A549 (cell line): ENCODE results near the gene TENT4A. TPM values are rescaled to one million over a fixed set of nuclear protein-coding genes. Genes with fewer than 3 reads are reported as not detected.

Experiments used
- ATAC-seq, 2 experiments: fragments of 200-7000 bp in 1 of 2; fragments of >200 bp in 1 of 2; cut with Nextera tagmentation in 1 of 2; cut with Tn5 transposase in 1 of 2; 3 replicates each; pipeline versions ENCODE4 v1.8.0 to v1.9.1; 2018 to 2020; ENCODE audit warnings: mild to moderate bottlenecking in 1 of 2, moderate library complexity in 1 of 2
- CTCF ChIA-PET: fragments of 300-600 bp; sonication (Branson Sonifier 250); formaldehyde crosslinking; extraction: SDS; loops from one replicate; lab custom pipeline; 2021; ENCODE audit warnings: antibody characterized with exemption, inconsistent platforms; lab: Yijun Ruan, JAX
- POLR2A ChIA-PET: fragments of 350-600 bp; formaldehyde crosslinking; extraction: SDS; loops from one replicate; lab custom pipeline; 2021; ENCODE audit warnings: antibody characterized with exemption, inconsistent platforms; lab: Yijun Ruan, JAX
- DNase-seq, 2 experiments: peaks; one replicate each; pipeline versions ENCODE4 v3.0.0 to v3.0.0-alpha.2; 2011 to 2016; ENCODE audit warnings: low read depth in 1 of 2, low spot score in 1 of 2
- FAIRE-seq: peaks from 2 replicates; lab custom pipeline; 2011; peaks lifted over from hg19 to GRCh38; lab: Jason Lieb, UNC
- H3K27ac ChIP-seq, 2 experiments: fragments of >200 bp; sonication (Bioruptor Twin); formaldehyde crosslinking; 3 replicates each; pipeline ENCODE4 v1.5.1; 2016 to 2017
- H3K4me1 ChIP-seq: fragments of >200 bp; sonication (Bioruptor Twin); formaldehyde crosslinking; 3 replicates; pipeline ENCODE4 v1.6.1; 2016
- H3K4me2 ChIP-seq: fragments of >200 bp; sonication (Bioruptor Twin); formaldehyde crosslinking; 3 replicates; pipeline ENCODE4 v1.6.1; 2016
- H3K4me3 ChIP-seq: fragments of >200 bp; sonication (Bioruptor Twin); formaldehyde crosslinking; 3 replicates; pipeline ENCODE4 v1.5.1; 2016
- H3K9me3 ChIP-seq: fragments of >200 bp; sonication (Bioruptor Twin); formaldehyde crosslinking; 3 replicates; pipeline ENCODE4 v1.6.1; 2016
- CBX2 ChIP-seq: fragments of 200-600 bp; sonication (generic); IDR thresholded peaks from 2 replicates; pipeline ENCODE4 v1.6.1; 2016; ENCODE audit warnings: low read depth, mild to moderate bottlenecking, borderline replicate concordance
- CEBPB ChIP-seq, 2 experiments: fragments of >200 bp in 1 of 2; sonication (Bioruptor Twin) in 1 of 2; formaldehyde crosslinking in 1 of 2; IDR thresholded peaks; 2 replicates each; pipeline ENCODE4 v1.6.1; 2012 to 2016
- E2F6 ChIP-seq: IDR thresholded peaks from 2 replicates; pipeline ENCODE4 v1.6.1; 2012; ENCODE audit warnings: low read depth, borderline replicate concordance
- ELK1 ChIP-seq: fragments of 150-350 bp; IDR thresholded peaks from 2 replicates; pipeline ENCODE4 v1.6.1; 2014; ENCODE audit warnings: low read depth, mild to moderate bottlenecking, low read length
- FOSB ChIP-seq: fragments of 250-450 bp; sonication (Bioruptor Pico); IDR thresholded peaks from 2 replicates; pipeline ENCODE4 v1.5.0; 2020; ENCODE audit warnings: mild to moderate bottlenecking, moderate library complexity
- GATA3 ChIP-seq: IDR thresholded peaks from 2 replicates; pipeline ENCODE4 v1.6.1; 2012; ENCODE audit warnings: borderline replicate concordance
- HEYL ChIP-seq: fragments of 250-450 bp; sonication (Bioruptor Pico); IDR thresholded peaks from 2 replicates; pipeline ENCODE4 v1.8.0; 2021; ENCODE audit warnings: mild to moderate bottlenecking, moderate library complexity
- HMGXB4 ChIP-seq: fragments of 250-450 bp; sonication (Bioruptor Pico); IDR thresholded peaks from 2 replicates; pipeline ENCODE4 v1.5.0; 2021; ENCODE audit warnings: mild to moderate bottlenecking, moderate library complexity, borderline replicate concordance
- HOXB5 ChIP-seq: fragments of 250-450 bp; sonication (Bioruptor Pico); IDR thresholded peaks from 2 replicates; pipeline ENCODE4 v1.5.0; 2020; ENCODE audit warnings: mild to moderate bottlenecking, moderate library complexity
- JUN ChIP-seq, 2 experiments: fragments of >200 bp; sonication (Bioruptor Twin); formaldehyde crosslinking; IDR thresholded peaks; 2 replicates in 1 of 2; 3 replicates in 1 of 2; pipeline ENCODE4 v1.6.1; 2016 to 2017
- MAFK ChIP-seq: fragments of 450-650 bp; IDR thresholded peaks from 2 replicates; pipeline ENCODE4 v1.6.1; 2014; ENCODE audit not compliant: partially characterized antibody
- MAZ ChIP-seq: fragments of 150-350 bp; IDR thresholded peaks from 2 replicates; pipeline ENCODE4 v1.6.1; 2014; ENCODE audit warnings: antibody characterized with exemption, low read depth, low read length, borderline replicate concordance
- MYC ChIP-seq: IDR thresholded peaks from 2 replicates; pipeline ENCODE4 v1.6.1; 2012; ENCODE audit warnings: mild to moderate bottlenecking, inconsistent platforms, low read length, improper control_type of control experiment, borderline replicate concordance
- NFE2L2 ChIP-seq: fragments of 150-350 bp; conservative IDR thresholded peaks from 2 replicates; pipeline ENCODE4 v1.6.1; 2014; ENCODE audit warnings: low read length
- NPAS2 ChIP-seq: fragments of 250-450 bp; sonication (Bioruptor Pico); IDR thresholded peaks from 2 replicates; pipeline ENCODE4 v1.8.0; 2022; ENCODE audit warnings: mild to moderate bottlenecking, moderate library complexity, borderline replicate concordance
- PHF8 ChIP-seq: fragments of 200-600 bp; sonication (generic); IDR thresholded peaks from 2 replicates; pipeline ENCODE4 v1.6.1; 2016; ENCODE audit warnings: low read depth, mild to moderate bottlenecking, antibody characterized with exemption, moderate library complexity, borderline replicate concordance
- POLR2AphosphoS2 ChIP-seq: conservative IDR thresholded peaks from 2 replicates; pipeline ENCODE4 v1.6.1; 2012; ENCODE audit warnings: low read length, improper control_type of control experiment, inconsistent platforms
- RCOR1 ChIP-seq: fragments of 150-350 bp; IDR thresholded peaks from 2 replicates; pipeline ENCODE4 v1.6.1; 2014; ENCODE audit warnings: antibody characterized with exemption, low read length, low read depth
- SREBF2 ChIP-seq: fragments of 450-650 bp; IDR thresholded peaks from 2 replicates; pipeline ENCODE4 v1.6.1; 2014; ENCODE audit warnings: mild to moderate bottlenecking, moderate library complexity
- USF2 ChIP-seq: fragments of 450-650 bp; IDR thresholded peaks from 2 replicates; pipeline ENCODE4 v1.6.1; 2014; ENCODE audit warnings: antibody characterized with exemption
- ZSCAN20 ChIP-seq: fragments of 250-450 bp; sonication (Bioruptor Pico); IDR thresholded peaks from 2 replicates; pipeline ENCODE4 v1.8.0; 2022; ENCODE audit warnings: mild to moderate bottlenecking, moderate library complexity
- WGBS: methylation state at CpG from one replicate; pipeline ENCODE4 v1.1.6; 2017; ENCODE audit errors: missing lambda C conversion rate; 5-methylcytosine and 5-hydroxymethylcytosine counted together
- polyA plus RNA-seq, 4 experiments: library from polyadenylated mRNA; depleted of rRNA in 3 of 4; stranded (reverse); fragments of >200 nt; fragmentation: RNase III in 1 of 4; extraction: RNeasy Plus Mini Kit Qiagen cat#74134 plus additional on column Dnase treatment in 1 of 4; gene quantifications; 2 replicates in 3 of 4; 3 replicates in 1 of 4; pipeline ENCODE4 v1.2.3, GENCODE V29; 2011 to 2017

TENT4A gene
- polyA plus RNA-seq, 2 of the 4 experiments (the other 2 are of a cell fraction): 7.2 to 15.2 TPM

- no peak overlapping the region for H3K4me3 ChIP-seq
- WGBS: 49% methylated on average over 10 of the region's 10 CpGs
- ATAC-seq: no peak
- CTCF ChIA-PET: no interaction called here
- DNase-seq: no peak
- no peak for FAIRE-seq
- no peak for TF ChIP-seq NFE2L2
- TF ChIP-seq MAFK: no peak
- TF ChIP-seq HEYL (CRISPR knock-in tag): no peak
- TF ChIP-seq HMGXB4 (CRISPR knock-in tag): no peak
- TF ChIP-seq MAZ: no peak
- TF ChIP-seq POLR2AphosphoS2: no peak
- TF ChIP-seq HOXB5 (CRISPR knock-in tag): no peak
- TF ChIP-seq PHF8: no peak
- no peak for TF ChIP-seq MYC
- no peak for TF ChIP-seq FOSB (CRISPR knock-in tag)
- no peak for TF ChIP-seq USF2
- no peak for TF ChIP-seq RCOR1
- TF ChIP-seq SREBF2: no peak
- no peak for TF ChIP-seq CEBPB (IDR thresholded peaks at IDR 0.05)
- no peak for TF ChIP-seq GATA3
- H3K4me1 ChIP-seq: no peaks in the 10 kb centered on the region
- POLR2A ChIA-PET: no interaction called here
- H3K27ac ChIP-seq: no peak overlapping the region
- H3K4me2 ChIP-seq: no peak overlapping the region
- no peaks in the 10 kb centered on the region for H3K9me3 ChIP-seq
Observed at GRCh38 chr5:6791031-6791430, 77.8 kb downstream of the TENT4A start.

- CTCF ChIA-PET: interaction anchor here (1.0 kb wide), 1 partner anchor 28 kb away, joined by 3 read pairs; no protein-coding TSS in a partner anchor
- FAIRE-seq (no peak), ATAC-seq (no peak), DNase-seq (no peak)
- no peak overlapping the region for H3K4me3 ChIP-seq
- no peaks in the 10 kb centered on the region for H3K9me3 ChIP-seq
- POLR2A ChIA-PET: no interaction called here
- 50% methylated on average over 5 of the region's 5 CpGs for WGBS
- H3K4me2 ChIP-seq: no peak overlapping the region
- H3K27ac ChIP-seq: no peak overlapping the region
- no peaks in the 10 kb centered on the region for H3K4me1 ChIP-seq
- TF ChIP-seq CBX2: no peak
Observed at GRCh38 chr5:6792376-6792775, 79.1 kb downstream of the TENT4A start.

GRCh38 chr5:6792911-6793471 lies 79.8 kb downstream of the TENT4A start:
- TF ChIP-seq JUN (IDR thresholded peaks at IDR 0.05) (no peak), CEBPB (IDR thresholded peaks at IDR 0.05) (no peak), ELK1 (no peak), NPAS2 (CRISPR knock-in tag) (no peak), E2F6 (no peak), ZSCAN20 (CRISPR knock-in tag) (no peak)
- TF ChIP-seq, all 56 proteins: peak for 0
- no peak for FAIRE-seq
- ChIA-PET POLR2A (no interaction called here), CTCF (interaction anchor here (0.9 to 1.5 kb wide), 3 partner anchors 14 to 27 kb away, joined by 3 to 4 read pairs (median 3); no protein-coding TSS in a partner anchor)
- no peaks in the 10 kb centered on the region for H3K4me1 ChIP-seq
- WGBS: 45% methylated on average over 14 of the region's 14 CpGs
- H3K9me3 ChIP-seq: no peaks in the 10 kb centered on the region
- ATAC-seq: no peak
- DNase-seq: no peak
- H3K4me3 ChIP-seq: no peak overlapping the region
- H3K27ac ChIP-seq: no peak overlapping the region
- H3K4me2 ChIP-seq: no peak overlapping the region
